HCT116 (cell line): ENCODE data around the gene NFATC3. TPM values are rescaled to one million over a fixed set of nuclear protein-coding genes. Genes with fewer than 3 reads are reported as not detected.

ENCODE experiments used
- ATAC-seq: fragments of 200-7000 bp; cut with Tn5 transposase; 2 replicates; pipeline ENCODE4 v1.9.1; 2020; ENCODE audit warnings: mild to moderate bottlenecking, moderate library complexity
- BruUV-seq: library from RNA; stranded (reverse); fragments of 400-500 nt; replicated peaks from 2 replicates; lab custom pipeline; 2021; lab: Mats Ljungman, UMichigan
- CTCF ChIA-PET: fragments of 300-600 bp; sonication (Branson Sonifier 250); formaldehyde crosslinking; loops from one replicate; lab custom pipeline; 2021; ENCODE audit warnings: antibody characterized with exemption; lab: Charles Lee
- POLR2A ChIA-PET: fragments of 300-600, 350-600 bp; sonication (Branson Sonifier 250); formaldehyde crosslinking; loops from one replicate; lab custom pipeline; 2021; ENCODE audit warnings: antibody characterized with exemption; lab: Charles Lee
- RAD21 ChIA-PET, 2 experiments: fragments of 300-600 bp; sonication (Branson Sonifier 250); formaldehyde crosslinking; loops; one replicate each; lab custom pipeline; 2023; ENCODE audit warnings: low total read pairs in 2 of 2; ENCODE audit not compliant: uncharacterized antibody in 2 of 2, unreplicated experiment in 2 of 2, low non-redundant PET in 1 of 2; lab: Charles Lee
- DNase-seq: peaks from one replicate; pipeline ENCODE4 v3.0.0-alpha.2; 2010; ENCODE audit warnings: low read depth, low spot score
- H2AFZ ChIP-seq: fragments of 200-600 bp; shearing (Covaris generic), sonication (generic); 2 replicates; pipeline ENCODE4 v1.6.1; 2017; ENCODE audit warnings: low read depth, mixed run types, mixed read lengths, antibody characterized with exemption, low read length; ENCODE audit not compliant: poor library complexity, severe bottlenecking
- H3K27ac ChIP-seq: 2 replicates; pipeline ENCODE4 v1.5.1; 2012; ENCODE audit warnings: low read depth, low read length
- H3K27me3 ChIP-seq: fragments of 200-600 bp; sonication (generic); 2 replicates; pipeline ENCODE4 v1.6.1; 2016; ENCODE audit warnings: mixed run types, low read length, mixed read lengths; ENCODE audit not compliant: insufficient read depth
- H3K36me3 ChIP-seq, 2 experiments: fragments of 200-500 bp in 1 of 2; fragments of 200-600 bp in 1 of 2; sonication (Bioruptor generic) in 1 of 2; sonication (generic) in 1 of 2; 2 replicates each; pipeline versions ENCODE4 v1.5.1 to v1.6.1; 2014 to 2016; ENCODE audit warnings: low read length in 2 of 2, inconsistent platforms in 1 of 2, mixed read lengths in 1 of 2, mixed run types in 1 of 2; ENCODE audit not compliant: insufficient read depth in 2 of 2, control insufficient read depth in 1 of 2
- H3K4me1 ChIP-seq, 2 experiments: fragments of 200-600 bp in 1 of 2; sonication (generic) in 1 of 2; 2 replicates each; pipeline versions ENCODE4 v1.5.1 to v1.6.1; 2012 to 2017; ENCODE audit warnings: low read length in 2 of 2, inconsistent platforms in 1 of 2, mild to moderate bottlenecking in 1 of 2, mixed read lengths in 1 of 2, mixed run types in 1 of 2, moderate library complexity in 1 of 2; ENCODE audit not compliant: insufficient read depth in 2 of 2, control insufficient read depth in 1 of 2
- H3K4me2 ChIP-seq: fragments of 200-600 bp; sonication (generic); 2 replicates; pipeline ENCODE4 v1.6.1; 2017; ENCODE audit warnings: mixed run types, low read length, mixed read lengths
- H3K4me3 ChIP-seq, 2 experiments: fragments of 200-600 bp in 1 of 2; sonication (generic) in 1 of 2; replicated peaks in 1 of 2; 2 replicates each; pipeline ENCODE4 v1.5.1; 2011 to 2016; ENCODE audit warnings: low read length in 2 of 2, control low read depth in 1 of 2, low read depth in 1 of 2, mild to moderate bottlenecking in 1 of 2, mixed read lengths in 1 of 2, mixed run types in 1 of 2
- H3K79me2 ChIP-seq: fragments of 200-600 bp; sonication (generic); 2 replicates; pipeline ENCODE4 v1.6.1; 2017; ENCODE audit warnings: mild to moderate bottlenecking, mixed run types, low read length, moderate library complexity, mixed read lengths; ENCODE audit not compliant: insufficient read depth
- H3K9ac ChIP-seq: fragments of 200-600 bp; sonication (generic); 2 replicates; pipeline ENCODE4 v1.6.1; 2016; ENCODE audit warnings: low read length, mixed read lengths
- H3K9me2 ChIP-seq: fragments of 200-600 bp; sonication (generic), shearing (Covaris generic); 2 replicates; pipeline ENCODE4 v1.6.1; 2017; ENCODE audit warnings: mixed run types, mild to moderate bottlenecking, moderate library complexity; ENCODE audit not compliant: insufficient read depth
- H3K9me3 ChIP-seq, 2 experiments: fragments of 200-500 bp in 1 of 2; fragments of 200-600 bp in 1 of 2; sonication (Bioruptor generic) in 1 of 2; sonication (generic) in 1 of 2; 2 replicates each; pipeline ENCODE4 v1.6.1; 2014 to 2017; ENCODE audit warnings: low read length in 2 of 2, mixed read lengths in 2 of 2, inconsistent platforms in 1 of 2, low read depth in 1 of 2, mild to moderate bottlenecking in 1 of 2, mixed run types in 1 of 2, moderate library complexity in 1 of 2; ENCODE audit not compliant: control insufficient read depth in 1 of 2, insufficient read depth in 1 of 2
- H4K20me1 ChIP-seq: fragments of 200-600 bp; sonication (generic), shearing (Covaris generic); 2 replicates; pipeline ENCODE4 v1.6.1; 2017; ENCODE audit warnings: mixed run types, mild to moderate bottlenecking, moderate library complexity; ENCODE audit not compliant: insufficient read depth
- CEBPB ChIP-seq: IDR thresholded peaks from 2 replicates; pipeline ENCODE4 v1.6.1; 2012; ENCODE audit warnings: low read depth
- EGR1 ChIP-seq: IDR thresholded peaks from 2 replicates; pipeline ENCODE4 v1.6.1; 2012; ENCODE audit warnings: low read depth
- EZH2 ChIP-seq: fragments of 200-600 bp; sonication (generic); IDR thresholded peaks from 2 replicates; pipeline ENCODE4 v1.6.1; 2017; ENCODE audit warnings: antibody characterized with exemption, mixed run types
- JUND ChIP-seq: IDR thresholded peaks from 2 replicates; pipeline ENCODE4 v1.6.1; 2012
- POLR2A ChIP-seq: IDR thresholded peaks from 2 replicates; pipeline ENCODE4 v1.7.0; 2011; ENCODE audit warnings: borderline replicate concordance; ENCODE audit not compliant: insufficient read depth, insufficient read length; ENCODE audit errors: extremely low read depth
- POLR2AphosphoS5 ChIP-seq: IDR thresholded peaks from 2 replicates; pipeline ENCODE4 v1.6.1; 2011; ENCODE audit warnings: mild to moderate bottlenecking, low read depth, low read length, moderate library complexity
- RAD21 ChIP-seq: IDR thresholded peaks from 2 replicates; pipeline ENCODE4 v1.6.1; 2012; ENCODE audit warnings: low read depth, mild to moderate bottlenecking
- SIN3A ChIP-seq: IDR thresholded peaks from 2 replicates; pipeline ENCODE4 v1.6.1; 2012; ENCODE audit warnings: low read depth
- SRF ChIP-seq: IDR thresholded peaks from 2 replicates; pipeline ENCODE4 v1.6.1; 2012; ENCODE audit warnings: low read depth
- TCF7L2 ChIP-seq: IDR thresholded peaks from 2 replicates; pipeline ENCODE4 v1.7.0; 2011; ENCODE audit warnings: borderline replicate concordance, inconsistent platforms; ENCODE audit not compliant: insufficient read depth, insufficient read length; ENCODE audit errors: extremely low read depth
- YY1 ChIP-seq: IDR thresholded peaks from 2 replicates; pipeline ENCODE4 v1.6.1; 2011; ENCODE audit warnings: low read length, low read depth, moderate library complexity, mild to moderate bottlenecking; ENCODE audit not compliant: insufficient replicate concordance; ENCODE audit errors: extremely low read depth
- intact Hi-C: fragments of 100-400 bp; cut with micrococcal nuclease; formaldehyde crosslinking; loops from 2 replicates; pipeline ENCODE4 v1.10.0; 2022
- total RNA-seq: library from RNA; stranded (reverse); gene quantifications from one replicate; pipeline ENCODE4 v1.2.1, GENCODE V29; 2021; ENCODE audit not compliant: unreplicated experiment
- TF ChIP-seq, protein P1 (sequence below): IDR thresholded peaks from 2 replicates; pipeline ENCODE4 v1.6.1; 2012
- TF ChIP-seq, protein P2 (sequence below): IDR thresholded peaks from 2 replicates; pipeline ENCODE4 v1.6.1; 2011; ENCODE audit warnings: mild to moderate bottlenecking, low read length, moderate library complexity; ENCODE audit not compliant: insufficient replicate concordance; ENCODE audit errors: extremely low read depth
- TF ChIP-seq, protein P3 (sequence below): IDR thresholded peaks from 2 replicates; pipeline ENCODE4 v1.6.1; 2012
- TF ChIP-seq, protein P4 (sequence below): IDR thresholded peaks from 2 replicates; pipeline ENCODE4 v1.6.1; 2012; ENCODE audit warnings: low read depth

The NFATC3 gene
- total RNA-seq, 1 experiment from 2014 or later, result 25.6 TPM

GRCh38 chr16:68100488-68100887, 15.3 kb downstream of the NFATC3 start:
- no TSS peak for BruUV-seq
- Histone ChIP-seq H3K79me2 (peaks cover 81% of the 10 kb centered on the region), H2AFZ (no peak overlapping the region), H3K27me3 (no peaks in the 10 kb centered on the region), H3K36me3 (no peaks in the 10 kb centered on the region), H3K9ac (no peak overlapping the region), H3K9me3 (peaks cover 0 to 2% of the 10 kb centered on the region in 2 experiments; a peak in 1 of 4 replicates), H3K4me2 (no peak overlapping the region), H3K9me2 (no peaks in the 10 kb centered on the region), H4K20me1 (peaks cover 6% of the 10 kb centered on the region; the same call in 1 of the 2 replicates), H3K4me1 (peaks cover 0 to 8% of the 10 kb centered on the region in 2 experiments; a peak in 1 of 4 replicates), H3K4me3 (no peak overlapping the region), H3K27ac (no peak overlapping the region)
- POLR2A ChIA-PET, result no interaction called here
- RAD21 ChIA-PET, result no interaction called here
- intact Hi-C loops, result no loop called here
- no peak for DNase-seq
- TF ChIP-seq JUND (no peak), POLR2A (no peak), POLR2AphosphoS5 (no peak), CEBPB (no peak), YY1 (no peak), SIN3A (no peak), EGR1 (no peak), RAD21 (no peak), EZH2 (no peak), SRF (no peak), TCF7L2 (no peak)
- TF ChIP-seq, protein P1, sequence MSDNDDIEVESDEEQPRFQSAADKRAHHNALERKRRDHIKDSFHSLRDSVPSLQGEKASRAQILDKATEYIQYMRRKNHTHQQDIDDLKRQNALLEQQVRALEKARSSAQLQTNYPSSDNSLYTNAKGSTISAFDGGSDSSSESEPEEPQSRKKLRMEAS, result no peak
- TF ChIP-seq, protein P2, sequence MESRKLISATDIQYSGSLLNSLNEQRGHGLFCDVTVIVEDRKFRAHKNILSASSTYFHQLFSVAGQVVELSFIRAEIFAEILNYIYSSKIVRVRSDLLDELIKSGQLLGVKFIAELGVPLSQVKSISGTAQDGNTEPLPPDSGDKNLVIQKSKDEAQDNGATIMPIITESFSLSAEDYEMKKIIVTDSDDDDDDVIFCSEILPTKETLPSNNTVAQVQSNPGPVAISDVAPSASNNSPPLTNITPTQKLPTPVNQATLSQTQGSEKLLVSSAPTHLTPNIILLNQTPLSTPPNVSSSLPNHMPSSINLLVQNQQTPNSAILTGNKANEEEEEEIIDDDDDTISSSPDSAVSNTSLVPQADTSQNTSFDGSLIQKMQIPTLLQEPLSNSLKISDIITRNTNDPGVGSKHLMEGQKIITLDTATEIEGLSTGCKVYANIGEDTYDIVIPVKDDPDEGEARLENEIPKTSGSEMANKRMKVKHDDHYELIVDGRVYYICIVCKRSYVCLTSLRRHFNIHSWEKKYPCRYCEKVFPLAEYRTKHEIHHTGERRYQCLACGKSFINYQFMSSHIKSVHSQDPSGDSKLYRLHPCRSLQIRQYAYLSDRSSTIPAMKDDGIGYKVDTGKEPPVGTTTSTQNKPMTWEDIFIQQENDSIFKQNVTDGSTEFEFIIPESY, result no peak
- TF ChIP-seq, protein P3, sequence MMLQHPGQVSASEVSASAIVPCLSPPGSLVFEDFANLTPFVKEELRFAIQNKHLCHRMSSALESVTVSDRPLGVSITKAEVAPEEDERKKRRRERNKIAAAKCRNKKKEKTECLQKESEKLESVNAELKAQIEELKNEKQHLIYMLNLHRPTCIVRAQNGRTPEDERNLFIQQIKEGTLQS, result no peak
- TF ChIP-seq, protein P4, sequence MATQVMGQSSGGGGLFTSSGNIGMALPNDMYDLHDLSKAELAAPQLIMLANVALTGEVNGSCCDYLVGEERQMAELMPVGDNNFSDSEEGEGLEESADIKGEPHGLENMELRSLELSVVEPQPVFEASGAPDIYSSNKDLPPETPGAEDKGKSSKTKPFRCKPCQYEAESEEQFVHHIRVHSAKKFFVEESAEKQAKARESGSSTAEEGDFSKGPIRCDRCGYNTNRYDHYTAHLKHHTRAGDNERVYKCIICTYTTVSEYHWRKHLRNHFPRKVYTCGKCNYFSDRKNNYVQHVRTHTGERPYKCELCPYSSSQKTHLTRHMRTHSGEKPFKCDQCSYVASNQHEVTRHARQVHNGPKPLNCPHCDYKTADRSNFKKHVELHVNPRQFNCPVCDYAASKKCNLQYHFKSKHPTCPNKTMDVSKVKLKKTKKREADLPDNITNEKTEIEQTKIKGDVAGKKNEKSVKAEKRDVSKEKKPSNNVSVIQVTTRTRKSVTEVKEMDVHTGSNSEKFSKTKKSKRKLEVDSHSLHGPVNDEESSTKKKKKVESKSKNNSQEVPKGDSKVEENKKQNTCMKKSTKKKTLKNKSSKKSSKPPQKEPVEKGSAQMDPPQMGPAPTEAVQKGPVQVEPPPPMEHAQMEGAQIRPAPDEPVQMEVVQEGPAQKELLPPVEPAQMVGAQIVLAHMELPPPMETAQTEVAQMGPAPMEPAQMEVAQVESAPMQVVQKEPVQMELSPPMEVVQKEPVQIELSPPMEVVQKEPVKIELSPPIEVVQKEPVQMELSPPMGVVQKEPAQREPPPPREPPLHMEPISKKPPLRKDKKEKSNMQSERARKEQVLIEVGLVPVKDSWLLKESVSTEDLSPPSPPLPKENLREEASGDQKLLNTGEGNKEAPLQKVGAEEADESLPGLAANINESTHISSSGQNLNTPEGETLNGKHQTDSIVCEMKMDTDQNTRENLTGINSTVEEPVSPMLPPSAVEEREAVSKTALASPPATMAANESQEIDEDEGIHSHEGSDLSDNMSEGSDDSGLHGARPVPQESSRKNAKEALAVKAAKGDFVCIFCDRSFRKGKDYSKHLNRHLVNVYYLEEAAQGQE, result no peak
- no peak for ATAC-seq
- CTCF ChIA-PET, result no interaction called here
